Gastrocnemius medialis (tissue), 4 donors: ENCODE data around the gene CSGALNACT2. TPM values are rescaled to one million over a fixed set of nuclear protein-coding genes. Genes with fewer than 3 reads are reported as not detected.

Experiments
- ATAC-seq, 2 donors: fragments of 150-250 bp; one replicate each; pipeline ENCODE4 v1.9.1; 2016
- DNase-seq, 2 donors: peaks; one replicate each; pipeline ENCODE4 v3.0.0-alpha.2; 2019
- H3K27ac ChIP-seq, 4 donors: fragments of 200-600 bp; sonication (generic); 1 replicate in 1 of 4; 2 replicates in 3 of 4; pipeline ENCODE4 v1.5.1; 2016 to 2018; ENCODE audit warnings: mild to moderate bottlenecking in 2 of 4, moderate library complexity in 1 of 4
- H3K27me3 ChIP-seq, 3 donors: fragments of 200-600 bp; sonication (generic) in 2 of 3; 1 replicate in 1 of 3; 2 replicates in 2 of 3; pipeline versions ENCODE4 v1.5.1 to v1.6.0; 2016 to 2019; ENCODE audit warnings: mild to moderate bottlenecking in 1 of 3, moderate library complexity in 1 of 3
- H3K36me3 ChIP-seq, 2 donors: fragments of 200-600 bp; sonication (generic) in 1 of 2; one replicate each; pipeline ENCODE4 v1.5.1; 2017 to 2018
- H3K4me1 ChIP-seq, 2 donors: fragments of 200-600 bp; sonication (generic) in 1 of 2; one replicate each; pipeline ENCODE4 v1.5.1; 2016 to 2017; ENCODE audit warnings: mild to moderate bottlenecking in 2 of 2
- H3K4me3 ChIP-seq, 4 donors: fragments of 200-600 bp; sonication (generic) in 3 of 4; 1 replicate in 1 of 4; 2 replicates in 3 of 4; pipeline ENCODE4 v1.5.1; 2016 to 2019; ENCODE audit warnings: mild to moderate bottlenecking in 2 of 4
- H3K9me3 ChIP-seq, 3 donors: fragments of 200-600 bp; sonication (generic) in 2 of 3; 1 replicate in 1 of 3; 2 replicates in 2 of 3; pipeline ENCODE4 v1.5.1; 2016 to 2019
- CTCF ChIP-seq, 5 experiments: fragments of 450-650 bp in 3 of 5; fragments of 200-600 bp in 2 of 5; sonication (generic) in 2 of 5; IDR thresholded peaks in 4 of 5; conservative IDR thresholded peaks in 1 of 5; 1 replicate in 4 of 5; 2 replicates in 1 of 5; pipeline ENCODE4 v1.5.1; 2016 to 2019; ENCODE audit warnings: antibody characterized with exemption in 5 of 5, mild to moderate bottlenecking in 3 of 5, moderate library complexity in 3 of 5
- POLR2A ChIP-seq, 2 donors: fragments of 450-650 bp; IDR thresholded peaks; one replicate each; pipeline ENCODE4 v1.6.1; 2017; ENCODE audit warnings: antibody characterized with exemption in 2 of 2, mild to moderate bottlenecking in 2 of 2, moderate library complexity in 2 of 2
- in situ Hi-C, 4 donors: fragments of 200-750 bp; cut with MboI; loops; one replicate each; pipeline versions ENCODE4 v1.15.0 to v1.8.0; 2017; ENCODE audit warnings: low sequenced_read_pairs in 4 of 4
- intact Hi-C: fragments of 100-400 bp; cut with DNase I; formaldehyde crosslinking; loops from one replicate; pipeline ENCODE4 v1.15.1; 2023; ENCODE audit warnings: low total_unique reads
- total RNA-seq, 4 donors: library from RNA; depleted of rRNA; stranded (reverse); fragments of >200 nt; gene quantifications; one replicate each; pipeline versions ENCODE4 v1.1.0 to v1.2.3, GENCODE V29; 2016

Gene CSGALNACT2
- total RNA-seq, 4 donors from 2014 or later = 12.3 to 17.3 (median 14.1) TPM

- H3K4me1 ChIP-seq = no peaks in the 10 kb centered on the region
- no peak overlapping the region for H3K27ac ChIP-seq
- H3K36me3 ChIP-seq = peaks cover 0 to 45% of the 10 kb centered on the region in 2 donors
- H3K27me3 ChIP-seq = no peaks in the 10 kb centered on the region
- H3K4me3 ChIP-seq = no peak overlapping the region
- in situ Hi-C loops (no loop called here), intact Hi-C loops (no loop called here)
- no peak for DNase-seq
- TF ChIP-seq CTCF (IDR thresholded peaks at IDR 0.05 in 4 of 5, conservative IDR thresholded peaks at IDR 0.05 in 1 of 5) = no peak
- TF ChIP-seq POLR2A (IDR thresholded peaks at IDR 0.05) = no peak
- no peaks in the 10 kb centered on the region for H3K9me3 ChIP-seq
- no peak for ATAC-seq
Observed at GRCh38 chr10:43186150-43186549, 47.9 kb downstream of the CSGALNACT2 start.

GRCh38 chr10:43187213-43187612 is 49.0 kb downstream of the CSGALNACT2 start:
- intact Hi-C loops = no loop called here
- H3K36me3 ChIP-seq = peaks cover 0 to 40% of the 10 kb centered on the region in 2 donors
- H3K9me3 ChIP-seq = no peaks in the 10 kb centered on the region
- H3K4me1 ChIP-seq = no peaks in the 10 kb centered on the region
- no peak overlapping the region for H3K4me3 ChIP-seq
- in situ Hi-C loops = no loop called here
- ATAC-seq = no peak
- H3K27me3 ChIP-seq = no peaks in the 10 kb centered on the region
- DNase-seq = no peak
- no peak overlapping the region for H3K27ac ChIP-seq
- TF ChIP-seq CTCF (IDR thresholded peaks at IDR 0.05 in 4 of 5, conservative IDR thresholded peaks at IDR 0.05 in 1 of 5) = no peak
- TF ChIP-seq POLR2A (IDR thresholded peaks at IDR 0.05) = no peak

GRCh38 chr10:43188702-43189101 is 50.5 kb downstream of the CSGALNACT2 start:
- no peaks in the 10 kb centered on the region for H3K4me1 ChIP-seq
- no peaks in the 10 kb centered on the region for H3K27me3 ChIP-seq
- DNase-seq = no peak
- in situ Hi-C loops = no loop called here
- H3K36me3 ChIP-seq = peaks cover 0 to 25% of the 10 kb centered on the region in 2 donors
- no peak overlapping the region for H3K4me3 ChIP-seq
- intact Hi-C loops = no loop called here
- ATAC-seq = no peak
- TF ChIP-seq POLR2A (IDR thresholded peaks at IDR 0.05) (no peak), CTCF (IDR thresholded peaks at IDR 0.05 in 4 of 5, conservative IDR thresholded peaks at IDR 0.05 in 1 of 5) (no peak)
- no peaks in the 10 kb centered on the region for H3K9me3 ChIP-seq
- H3K27ac ChIP-seq = no peak overlapping the region

GRCh38 chr10:43190289-43190688 is 52.0 kb downstream of the CSGALNACT2 start:
- DNase-seq = no peak
- intact Hi-C loops (no loop called here), in situ Hi-C loops (no loop called here)
- Histone ChIP-seq H3K9me3 (no peaks in the 10 kb centered on the region), H3K4me3 (no peak overlapping the region), H3K36me3 (peaks cover 0 to 12% of the 10 kb centered on the region in 2 donors), H3K27ac (no peak overlapping the region), H3K4me1 (no peaks in the 10 kb centered on the region), H3K27me3 (no peaks in the 10 kb centered on the region)
- ATAC-seq = no peak
- no peak for TF ChIP-seq POLR2A (IDR thresholded peaks at IDR 0.05)
- TF ChIP-seq CTCF (IDR thresholded peaks at IDR 0.05 in 4 of 5, conservative IDR thresholded peaks at IDR 0.05 in 1 of 5) = no peak

- Histone ChIP-seq H3K4me3 (no peak overlapping the region), H3K27me3 (no peaks in the 10 kb centered on the region), H3K9me3 (no peaks in the 10 kb centered on the region), H3K4me1 (no peaks in the 10 kb centered on the region), H3K27ac (no peak overlapping the region), H3K36me3 (peaks cover 0 to 7% of the 10 kb centered on the region in 2 donors)
- in situ Hi-C loops = no loop called here
- intact Hi-C loops = no loop called here
- no peak for ATAC-seq
- TF ChIP-seq CTCF (IDR thresholded peaks at IDR 0.05 in 4 of 5, conservative IDR thresholded peaks at IDR 0.05 in 1 of 5) (no peak), POLR2A (IDR thresholded peaks at IDR 0.05) (no peak)
- DNase-seq = no peak
Observed at GRCh38 chr10:43190775-43191174, 52.5 kb downstream of the CSGALNACT2 start.
